Stomach smooth muscle (tissue), 2 donors: ENCODE data around the gene WSB2.
"Not testable (repeated sequence)": the region's sequence is repeated elsewhere in the genome, so short reads cannot be mapped to it uniquely, and the experiment has no call there.

Experiments used
- H3K27ac ChIP-seq: one replicate; pipeline ENCODE4 v1.7.0; 2013; ENCODE audit warnings: mild to moderate bottlenecking, low read length, inconsistent platforms
- H3K27me3 ChIP-seq, 2 donors: one replicate each; pipeline ENCODE4 v1.7.0; 2013; ENCODE audit warnings: low read length in 2 of 2; ENCODE audit not compliant: insufficient read depth in 2 of 2, control insufficient read depth in 1 of 2
- H3K36me3 ChIP-seq, 2 donors: one replicate each; pipeline ENCODE4 v1.7.0; 2013; ENCODE audit warnings: low read length in 2 of 2; ENCODE audit not compliant: control insufficient read depth in 2 of 2, insufficient read depth in 2 of 2
- H3K4me1 ChIP-seq: one replicate; pipeline ENCODE4 v1.7.0; 2013; ENCODE audit warnings: low read length; ENCODE audit not compliant: control insufficient read depth, insufficient read depth
- H3K4me3 ChIP-seq, 2 donors: one replicate each; pipeline ENCODE4 v1.7.0; 2013; ENCODE audit warnings: low read length in 2 of 2
- H3K9ac ChIP-seq, 2 donors: one replicate each; pipeline ENCODE4 v1.7.0; 2013; ENCODE audit warnings: low read length in 2 of 2, mild to moderate bottlenecking in 1 of 2
- H3K9me3 ChIP-seq, 2 donors: one replicate each; pipeline ENCODE4 v1.7.0; 2013; ENCODE audit warnings: low read length in 2 of 2; ENCODE audit not compliant: control insufficient read depth in 2 of 2
- donor health status: healthy.
- donor health status: Pancreatic carcinoma.

WSB2 gene

DNA sequence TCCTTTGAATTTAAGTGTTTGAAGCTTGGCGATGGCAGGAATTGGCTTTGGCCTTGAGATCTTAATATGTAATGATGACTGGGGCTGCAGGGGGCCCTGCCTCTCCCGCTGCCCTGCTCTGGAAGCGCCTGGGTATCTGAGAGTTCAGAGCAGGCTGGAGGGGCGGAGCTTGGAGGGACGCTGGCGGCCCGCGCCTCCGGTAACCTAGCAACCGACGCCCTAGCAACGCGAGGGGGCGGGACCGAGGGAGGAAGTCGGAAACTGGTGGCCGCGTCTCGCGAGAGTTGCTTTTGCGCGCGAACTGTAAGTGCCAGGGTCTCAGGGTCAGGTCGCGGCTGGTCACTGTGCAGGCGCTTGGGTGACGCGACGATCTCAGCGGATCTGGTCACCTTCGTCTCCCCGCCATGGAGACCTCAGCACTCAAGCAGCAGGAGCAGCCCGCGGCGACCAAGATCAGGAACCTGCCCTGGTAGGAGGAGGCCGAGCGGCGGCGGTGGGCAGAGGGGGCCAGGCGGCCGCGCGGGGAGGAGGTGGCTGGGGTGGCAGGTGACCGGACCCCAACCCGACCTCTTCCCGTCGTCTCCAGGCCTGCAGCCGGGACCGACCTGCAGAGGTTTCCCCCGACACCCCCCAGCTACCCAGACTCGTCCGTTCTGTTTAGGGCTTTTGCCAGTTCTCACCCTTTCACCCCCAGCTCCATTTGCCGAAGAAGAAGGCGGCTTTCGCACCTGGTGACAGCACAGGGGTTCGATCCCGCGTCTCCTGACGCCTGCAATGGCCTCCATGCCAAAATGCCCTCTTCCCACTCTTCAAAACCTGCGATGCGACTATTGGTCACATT is 44.3 kb downstream of the WSB2 start, which contains the start of gene RFC5:
RFC5 (plus strand) TSS at position 280 of the 841 bp plus-strand sequence; CDS start at position 405, 125 bp downstream.
- H3K27ac ChIP-seq: peak within 1 kb of the TSS; percentile 31
- no peaks in the 10 kb centered on the region for H3K27me3 ChIP-seq
- H3K36me3 ChIP-seq: peaks cover 5 to 7% of the 10 kb centered on the region in 2 donors
- H3K4me1 ChIP-seq: peaks cover 6% of the 10 kb centered on the region
- H3K9me3 ChIP-seq: no peaks in the 10 kb centered on the region
- peak within 1 kb of the TSS; percentile 53 to 83 for H3K9ac ChIP-seq
- peak within 1 kb of the TSS; percentile 76 to 96 for H3K4me3 ChIP-seq

DNA sequence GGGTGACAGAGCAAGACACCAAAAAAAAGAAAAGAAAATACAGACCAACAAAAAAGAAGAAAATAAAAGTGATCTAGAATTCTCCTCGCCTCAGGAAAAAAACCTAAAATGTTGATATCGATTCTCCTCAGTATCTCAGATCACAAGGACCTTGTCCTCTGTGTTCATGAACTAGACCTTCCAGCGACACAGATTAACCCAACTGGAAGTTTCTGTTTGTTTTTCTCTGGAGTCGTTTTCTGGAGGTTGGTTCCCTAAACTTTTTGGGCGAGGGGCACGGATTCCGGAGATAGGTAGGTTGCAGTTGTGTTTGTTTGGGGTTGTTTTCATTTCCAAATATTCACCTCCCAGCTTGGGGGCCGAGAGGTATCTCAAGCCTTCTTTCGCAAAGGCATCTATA is 45.0 kb downstream of the WSB2 start:
- Histone ChIP-seq H3K27ac (no peak overlapping the region), H3K4me1 (peaks cover 6% of the 10 kb centered on the region), H3K36me3 (peaks cover 5 to 7% of the 10 kb centered on the region in 2 donors), H3K4me3 (peak overlapping the region; percentile 76 to 96), H3K9ac (peak overlapping the region; percentile 34 to 47), H3K9me3 (no peaks in the 10 kb centered on the region), H3K27me3 (no peaks in the 10 kb centered on the region)

GRCh38 chr12:118015306-118015705 is 45.7 kb downstream of the WSB2 start:
- Histone ChIP-seq H3K36me3 (peaks cover 5 to 7% of the 10 kb centered on the region in 2 donors), H3K9ac (no peak overlapping the region), H3K27ac (no peak overlapping the region), H3K27me3 (no peaks in the 10 kb centered on the region), H3K4me3 (no peak overlapping the region), H3K4me1 (peaks cover 6% of the 10 kb centered on the region), H3K9me3 (no peaks in the 10 kb centered on the region)

GRCh38 chr12:118013283-118013682 is 47.7 kb downstream of the WSB2 start:
- no peaks in the 10 kb centered on the region for H3K27me3 ChIP-seq
- H3K9ac ChIP-seq: no peak overlapping the region
- peaks cover 6% of the 10 kb centered on the region for H3K4me1 ChIP-seq
- H3K9me3 ChIP-seq: no peaks in the 10 kb centered on the region
- no peak overlapping the region for H3K4me3 ChIP-seq
- H3K36me3 ChIP-seq: no peaks in the 10 kb centered on the region
- H3K27ac ChIP-seq: no peak overlapping the region

DNA sequence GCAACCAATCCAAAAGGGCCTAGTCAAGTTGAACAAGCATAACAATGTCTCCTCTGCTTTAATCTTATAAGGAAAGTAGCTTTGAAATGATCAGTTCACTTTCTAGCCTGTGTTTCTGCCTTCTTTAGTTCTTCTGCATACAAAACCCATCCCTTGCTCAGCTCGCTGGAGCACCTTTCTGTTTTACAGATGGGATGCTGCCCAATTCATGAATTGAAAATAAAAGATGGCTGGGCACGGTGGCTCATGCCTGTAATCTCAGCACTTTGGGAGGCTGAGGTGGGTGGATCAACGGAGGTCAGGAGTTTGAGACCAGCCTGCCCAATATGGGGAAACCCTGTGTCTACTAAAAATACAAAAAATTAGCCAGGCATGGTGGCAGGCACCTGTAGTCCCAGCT is 49.0 kb downstream of the WSB2 start:
- H3K9me3 ChIP-seq: no peaks in the 10 kb centered on the region
- H3K4me1 ChIP-seq: peaks cover 1% of the 10 kb centered on the region
- no peak overlapping the region for H3K9ac ChIP-seq
- no peaks in the 10 kb centered on the region for H3K27me3 ChIP-seq
- no peak overlapping the region for H3K27ac ChIP-seq
- H3K36me3 ChIP-seq: no peaks in the 10 kb centered on the region
- H3K4me3 ChIP-seq: no peak overlapping the region

GRCh38 chr12:118011377-118011776 is 49.6 kb downstream of the WSB2 start:
- Histone ChIP-seq H3K27me3 (no peaks in the 10 kb centered on the region), H3K4me3 (no peak overlapping the region), H3K27ac (no peak overlapping the region), H3K4me1 (no peaks in the 10 kb centered on the region), H3K9me3 (no peaks in the 10 kb centered on the region), H3K9ac (no peak overlapping the region), H3K36me3 (no peaks in the 10 kb centered on the region)

- Histone ChIP-seq H3K27me3 (no peaks in the 10 kb centered on the region), H3K36me3 (no peaks in the 10 kb centered on the region), H3K9ac (no peak overlapping the region), H3K27ac (no peak overlapping the region), H3K4me3 (no peak overlapping the region), H3K4me1 (no peaks in the 10 kb centered on the region), H3K9me3 (no peaks in the 10 kb centered on the region)
These were observed 50.1 kb downstream of the WSB2 start for GRCh38 chr12:118010903-118011302.

- not testable (repeated sequence) for H3K9me3 ChIP-seq
These were observed 61.2 kb downstream of the WSB2 start for GRCh38 chr12:117999806-118000205.

GRCh38 chr12:117998719-117999118 is 62.3 kb downstream of the WSB2 start:
- H3K4me3 ChIP-seq: no peak overlapping the region
- no peak overlapping the region for H3K9ac ChIP-seq
- H3K9me3 ChIP-seq: no peaks in the 10 kb centered on the region
- H3K27ac ChIP-seq: no peak overlapping the region
- no peaks in the 10 kb centered on the region for H3K27me3 ChIP-seq
- H3K36me3 ChIP-seq: no peaks in the 10 kb centered on the region
- H3K4me1 ChIP-seq: no peaks in the 10 kb centered on the region

More at GRCh38 chr12:117999806-118000205, 61.2 kb downstream of the WSB2 start:
- not testable (repeated sequence) for H3K9ac ChIP-seq, H3K36me3 ChIP-seq, H3K4me1 ChIP-seq, H3K27me3 ChIP-seq, H3K4me3 ChIP-seq, H3K27ac ChIP-seq

- Histone ChIP-seq H3K4me1 (no peaks in the 10 kb centered on the region), H3K27ac (no peak overlapping the region), H3K4me3 (no peak overlapping the region), H3K9me3 (no peaks in the 10 kb centered on the region), H3K27me3 (no peaks in the 10 kb centered on the region), H3K36me3 (no peaks in the 10 kb centered on the region), H3K9ac (no peak overlapping the region)
These were observed 66.2 kb downstream of the WSB2 start for GRCh38 chr12:117994551-117995438.
